ENCODE measurements around the gene SCAPER. TPM values are rescaled to one million over a fixed set of nuclear protein-coding genes. Genes with fewer than 3 reads are reported as not detected.

The SCAPER gene
- total and polyA plus RNA-seq, 12 donors: 6.9 to 48.1 (median 39.5) TPM

GRCh38 chr15:76647612-76648011 is 257.5 kb downstream of the SCAPER start:
- ATAC-seq (no peak), DNase-seq (no peak)
- 93 to 96% methylated on average over 2 of the region's 2 CpGs for WGBS, 2 donors
- no peak for TF ChIP-seq CTCF (IDR thresholded peaks at IDR 0.05)
- Histone ChIP-seq H3K36me3 (peaks cover 0 to 36% (median 5%) of the 10 kb centered on the region in 9 donors), H3K4me1 (no peaks in the 10 kb centered on the region), H3K4me3 (no peak overlapping the region), H3K9me3 (peaks cover 0 to 25% (median 0%) of the 10 kb centered on the region in 11 donors), H3K27ac (no peak overlapping the region), H3K27me3 (no peaks in the 10 kb centered on the region)
- intact Hi-C loops (cut with DNase I): no loop called here

DNA sequence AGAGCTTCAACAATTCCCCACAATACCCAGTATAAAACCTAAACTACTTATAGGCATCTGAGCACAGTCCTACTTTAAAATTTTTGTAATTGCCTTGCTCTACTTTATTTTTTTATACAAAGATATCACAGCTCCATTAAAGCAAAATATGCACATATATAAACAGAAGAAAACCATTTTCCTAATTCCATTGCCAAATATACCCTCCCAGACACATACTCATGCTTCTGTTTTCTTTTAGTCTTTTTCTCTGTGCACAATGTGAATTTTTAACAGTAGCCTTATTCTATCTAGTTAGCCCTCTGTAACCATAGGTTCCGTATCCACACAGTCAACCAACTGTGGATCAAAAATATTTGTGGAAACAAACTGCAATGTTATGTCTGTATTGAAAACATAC is 260.5 kb downstream of the SCAPER start:
- 95 to 96% methylated on average over 1 of the region's 1 CpG for WGBS, 2 donors
- H3K9me3 ChIP-seq: peaks cover 0 to 18% (median 0%) of the 10 kb centered on the region in 11 donors
- TF ChIP-seq CTCF (IDR thresholded peaks at IDR 0.05): no peak
- no peak overlapping the region for H3K27ac ChIP-seq
- no peak for ATAC-seq
- DNase-seq: no peak
- intact Hi-C loops (cut with DNase I): no loop called here
- no peaks in the 10 kb centered on the region for H3K4me1 ChIP-seq
- H3K36me3 ChIP-seq: peaks cover 0 to 36% (median 5%) of the 10 kb centered on the region in 9 donors
- H3K27me3 ChIP-seq: no peaks in the 10 kb centered on the region
- H3K4me3 ChIP-seq: no peak overlapping the region

DNA sequence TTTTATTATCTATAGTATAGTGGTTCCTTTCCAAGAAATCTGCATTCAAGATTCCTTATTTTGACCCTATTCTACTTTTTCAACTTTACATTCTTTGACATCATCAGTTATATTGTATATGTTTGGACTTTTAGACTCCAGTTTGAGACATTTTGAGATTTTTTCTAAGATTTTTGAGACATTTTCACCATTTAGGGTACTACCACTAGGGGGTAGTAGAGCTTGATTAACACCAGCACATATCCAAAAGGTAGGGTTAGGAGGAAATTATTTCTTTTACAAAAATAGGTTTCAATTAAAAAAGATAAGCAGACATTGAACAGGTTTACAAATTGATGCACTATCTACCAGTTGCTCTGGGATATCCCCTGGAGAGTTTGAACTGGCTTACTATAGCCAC is 262.5 kb downstream of the SCAPER start:
- intact Hi-C loops (cut with DNase I): no loop called here

DNA sequence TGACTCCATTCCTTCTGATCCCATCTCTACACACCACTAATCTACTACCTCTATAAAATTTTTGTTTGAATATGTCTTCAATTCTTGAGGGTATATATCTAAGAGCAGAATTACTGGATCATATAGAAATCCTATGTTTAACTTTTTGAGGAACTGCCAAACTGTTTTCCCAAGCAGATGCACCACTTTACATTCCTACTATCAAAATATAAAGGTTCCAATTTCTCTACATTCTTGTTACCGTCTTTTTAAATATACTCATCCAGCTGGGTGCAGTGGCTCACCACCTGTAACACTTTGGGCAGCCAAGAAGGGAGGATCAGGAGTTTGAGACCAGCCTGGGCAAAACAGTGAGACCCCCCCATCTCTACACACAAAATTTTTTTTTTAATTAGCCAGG is 268.0 kb downstream of the SCAPER start:
- Histone ChIP-seq H3K4me3 (no peak overlapping the region), H3K36me3 (peaks cover 0 to 7% (median 0%) of the 10 kb centered on the region in 9 donors), H3K4me1 (peaks cover 0 to 12% (median 0%) of the 10 kb centered on the region in 9 donors), H3K27me3 (no peaks in the 10 kb centered on the region), H3K9me3 (peaks cover 0 to 20% (median 2%) of the 10 kb centered on the region in 11 donors), H3K27ac (no peak overlapping the region)
- intact Hi-C loops (cut with DNase I): loop anchor here in 1 of 10 donors (10.0 kb wide), 1 partner anchor 48 kb away; no protein-coding TSS in a partner anchor
- WGBS, 2 donors: 94 to 100% methylated on average over 1 of the region's 1 CpG
- no peak for DNase-seq
- ATAC-seq: no peak
- no peak for TF ChIP-seq CTCF (IDR thresholded peaks at IDR 0.05)

More for the DNA sequence above, 262.5 kb downstream of the SCAPER start:
- ATAC-seq: no peak
- peak; percentile 19 to 56 (median 42) for TF ChIP-seq CTCF (IDR thresholded peaks at IDR 0.05)
- H3K36me3 ChIP-seq: peaks cover 0 to 21% (median 0%) of the 10 kb centered on the region in 9 donors
- peaks cover 0 to 3% (median 0%) of the 10 kb centered on the region in 11 donors for H3K9me3 ChIP-seq
- no peaks in the 10 kb centered on the region for H3K4me1 ChIP-seq
- DNase-seq: no peak
- no peaks in the 10 kb centered on the region for H3K27me3 ChIP-seq
- no peak overlapping the region for H3K27ac ChIP-seq
- H3K4me3 ChIP-seq: no peak overlapping the region

All from heart right ventricle (tissue), 16 donors.